Ureter (tissue), 1 donor: Measurements from ENCODE around the gene TUSC2. TPM values are rescaled to one million over a fixed set of nuclear protein-coding genes. Genes with fewer than 3 reads are reported as not detected.
"Not testable (repeated sequence)": the region's sequence is repeated elsewhere in the genome, so short reads cannot be mapped to it uniquely, and the experiment has no call there.

Source experiments
- DNase-seq: peaks from one replicate; pipeline ENCODE4 v3.0.0-alpha.2; 2020; ENCODE audit warnings: low spot score
- total RNA-seq: library from RNA; stranded (reverse); gene quantifications from one replicate; pipeline ENCODE4 v1.2.4, GENCODE V29; 2023
- donor health status: DM: yes; HTN: yes; CAD: no.

TUSC2 gene
- total RNA-seq, 1 donor from 2014 or later = 24.7 TPM

GRCh38 chr3:50318615-50319014, 9.4 kb downstream of the TUSC2 start:
- DNase-seq = no peak

DNA sequence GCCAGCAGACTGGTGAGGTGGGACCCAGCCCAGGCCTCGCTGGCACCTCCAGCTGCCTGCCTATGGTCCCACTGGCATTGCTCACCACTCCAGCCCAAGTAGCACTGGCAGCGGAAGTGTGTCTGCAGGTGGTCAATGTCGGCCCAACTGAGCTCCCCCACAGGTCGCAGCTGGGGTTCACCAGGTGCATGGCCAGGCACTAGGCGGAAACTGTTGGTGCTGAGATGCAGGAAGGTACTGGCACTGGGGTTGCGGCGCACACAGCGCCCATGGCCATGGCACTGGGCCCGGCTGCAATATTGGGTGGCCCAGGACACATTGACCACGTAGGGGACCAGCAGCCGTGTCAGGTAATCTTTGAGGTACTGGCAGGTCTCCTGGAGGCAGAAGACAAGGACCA, 9.9 kb downstream of the TUSC2 start:
- DNase-seq = no peak

DNA sequence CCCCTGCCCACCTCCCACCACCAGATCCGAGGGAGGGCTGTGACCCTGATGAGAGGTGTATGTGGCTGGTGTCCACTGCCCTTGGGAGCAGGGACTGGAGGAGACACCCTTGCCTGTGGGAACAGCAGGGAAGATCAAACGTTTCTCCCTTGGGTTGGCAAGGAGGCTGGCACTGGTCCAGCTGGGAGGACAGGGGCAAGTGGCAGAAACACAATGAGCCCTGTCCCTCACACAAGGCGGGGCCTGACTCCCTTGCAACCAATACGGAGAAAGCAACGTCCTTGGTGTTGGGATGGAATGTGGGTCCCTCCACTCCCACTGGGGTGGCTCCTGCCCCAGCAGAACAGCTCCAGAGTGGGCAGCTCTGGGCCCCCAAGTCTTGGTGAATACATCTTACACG, 10.7 kb downstream of the TUSC2 start:
- DNase-seq = no peak

- DNase-seq = peak; percentile 87
Measured at GRCh38 chr3:50316657-50317242, 11.3 kb downstream of the TUSC2 start.

DNA sequence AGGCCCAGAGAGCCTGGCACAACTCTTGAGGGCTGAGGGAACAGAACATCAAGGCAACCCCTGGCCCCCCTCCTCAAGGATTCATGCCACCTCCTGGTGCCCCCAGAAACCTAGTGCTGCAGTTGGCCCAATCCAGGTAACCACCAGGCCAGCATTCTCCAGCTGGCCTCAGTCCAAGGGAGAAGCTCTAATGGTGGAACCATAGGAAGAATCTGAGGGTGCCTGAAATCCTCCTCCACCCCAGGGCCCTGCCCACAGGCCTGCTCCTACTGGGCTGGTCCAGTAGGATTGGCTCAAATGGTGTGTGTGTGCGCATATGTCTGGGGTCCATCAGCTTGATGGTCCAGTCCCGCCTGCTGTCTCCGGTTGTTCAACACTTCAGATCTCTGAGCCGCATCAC, 13.2 kb downstream of the TUSC2 start:
- DNase-seq = no peak

DNA sequence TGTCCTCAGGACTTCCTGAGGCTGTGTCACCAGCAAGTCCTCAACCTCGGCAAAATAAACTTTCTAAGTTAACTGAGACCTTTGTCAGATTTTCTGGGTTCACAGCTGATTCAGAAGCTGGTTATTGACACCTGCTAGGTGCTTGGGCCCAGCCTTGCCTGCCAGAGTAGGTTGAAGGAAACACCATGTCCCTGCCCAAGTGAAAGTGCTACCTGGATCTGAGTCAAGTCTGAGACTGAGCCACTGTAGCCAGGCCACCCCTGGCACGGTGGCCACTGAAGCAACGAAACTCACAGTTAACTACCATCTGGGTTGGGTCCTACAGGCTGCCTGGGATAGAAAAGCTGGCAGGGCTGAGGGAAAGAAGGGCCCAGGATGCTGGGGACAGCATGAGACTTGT, 13.7 kb downstream of the TUSC2 start:
- no peak for DNase-seq

DNA sequence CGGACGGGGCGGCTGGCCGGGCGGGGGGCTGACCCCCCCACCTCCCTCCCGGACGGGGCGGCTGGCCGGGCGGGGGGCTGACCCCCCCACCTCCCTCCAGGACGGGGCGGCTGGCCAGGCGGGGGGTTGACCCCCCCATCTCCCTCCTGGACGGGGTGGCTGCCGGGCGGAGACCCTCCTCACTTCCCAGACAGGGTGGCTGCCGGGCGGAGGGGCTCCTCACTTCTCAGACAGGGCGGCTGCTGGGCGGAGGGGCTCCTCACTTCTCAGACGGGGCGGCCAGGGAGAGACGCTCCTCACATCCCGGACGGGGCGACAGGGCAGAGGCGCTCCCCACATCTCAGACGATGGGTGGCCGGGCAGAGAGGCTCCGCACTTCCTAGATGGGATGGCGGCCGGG, 16.0 kb downstream of the TUSC2 start:
- not testable (repeated sequence) for DNase-seq

- DNase-seq = no peak
Measured at GRCh38 chr3:50304601-50305000, 23.4 kb downstream of the TUSC2 start.

GRCh38 chr3:50303013-50303815, 24.8 kb downstream of the TUSC2 start, which contains the start of gene HYAL1:
Gene HYAL1, minus strand, starts transcription at chr3:50303574. Its CDS starts 618 bp downstream, at chr3:50302956.
- no peak for DNase-seq

DNA sequence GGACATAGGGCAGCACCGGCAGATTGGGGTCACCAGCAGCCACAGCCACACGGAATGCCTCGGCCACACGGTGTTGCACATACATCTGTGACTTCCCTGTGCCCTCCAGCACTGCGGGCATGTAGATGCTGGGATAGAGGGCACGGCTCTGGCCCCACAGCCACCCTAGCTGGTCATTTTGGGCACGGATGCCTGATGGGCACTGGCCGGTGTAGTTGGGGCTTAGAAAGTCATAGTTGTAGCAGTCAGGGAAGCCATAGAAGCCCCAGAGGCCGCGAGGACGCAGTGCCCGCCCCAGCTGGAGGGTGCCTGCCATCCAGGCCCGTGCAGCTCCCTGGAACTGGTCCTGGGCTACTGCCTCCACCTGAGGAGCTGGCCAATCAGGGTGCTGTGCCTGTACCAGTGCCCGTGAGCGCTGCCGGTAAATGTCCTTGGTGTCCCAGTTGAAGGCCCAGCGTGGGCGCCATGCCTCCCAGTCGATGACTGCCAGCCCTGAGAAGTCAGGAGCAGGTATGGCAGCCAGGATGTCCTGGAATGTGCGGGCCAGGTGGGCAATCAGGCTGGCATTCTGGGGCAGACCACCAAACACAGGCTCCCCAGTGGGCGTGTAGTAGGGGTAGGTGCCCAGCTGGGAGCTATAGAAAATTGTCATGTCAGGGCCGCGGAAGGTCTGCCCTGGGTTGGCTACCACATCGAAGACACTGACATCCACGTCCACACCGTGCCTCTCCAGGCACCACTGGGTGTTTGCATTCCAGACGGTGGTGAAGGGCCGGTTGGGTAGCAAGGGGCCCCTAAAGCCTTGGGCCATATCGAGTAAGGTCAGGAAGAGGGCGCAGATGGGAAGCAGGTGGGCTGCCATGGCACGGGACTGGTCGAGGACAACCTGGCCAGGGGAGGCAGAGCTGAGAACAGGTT, 25.7 kb downstream of the TUSC2 start:
- DNase-seq = no peak

DNA sequence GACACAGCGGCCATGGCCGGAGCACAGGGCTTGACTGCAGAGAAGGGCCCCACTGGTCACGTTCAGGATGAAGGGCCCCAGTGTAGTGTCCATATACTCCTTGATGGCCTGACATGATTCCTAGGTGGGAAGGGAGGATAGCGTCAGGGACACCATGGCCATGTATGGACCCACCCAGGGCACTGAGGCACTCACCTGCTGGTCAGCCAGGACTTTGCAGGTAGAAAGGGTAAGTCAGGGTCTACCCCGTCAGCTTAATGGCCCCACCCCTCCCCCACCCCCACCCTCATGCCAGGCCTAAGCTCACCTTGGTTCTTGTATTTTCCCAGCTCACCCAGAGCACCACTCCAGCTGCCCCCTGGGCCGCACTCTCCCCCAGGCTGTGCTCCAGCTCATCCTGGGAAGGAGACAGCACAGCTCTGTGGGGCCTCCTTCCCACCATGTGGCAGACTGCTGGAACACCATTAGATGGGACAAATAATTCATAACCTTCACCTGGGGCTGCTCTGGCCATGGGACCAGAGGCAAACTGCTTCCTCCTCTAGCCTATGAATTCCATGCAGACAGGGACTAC, 27.3 kb downstream of the TUSC2 start:
- DNase-seq = no peak

GRCh38 chr3:50299929-50300680, 27.9 kb downstream of the TUSC2 start:
- no peak for DNase-seq

GRCh38 chr3:50299638-50299928, 28.4 kb downstream of the TUSC2 start:
- no peak for DNase-seq

- DNase-seq = peak; percentile 100
Measured at GRCh38 chr3:50298836-50299637, 29.0 kb downstream of the TUSC2 start, which contains the start of the genes HYAL3 and NAA80. Gene HYAL3, minus strand, starts transcription at chr3:50299405. Its CDS starts 3,803 bp downstream, at chr3:50295602. Gene NAA80, minus strand, starts transcription at chr3:50299405. Its CDS starts 1,942 bp downstream, at chr3:50297463.

- DNase-seq = no peak
Measured at GRCh38 chr3:50297896-50298725, 29.9 kb downstream of the TUSC2 start.

- DNase-seq = no peak
Measured at GRCh38 chr3:50297384-50297775, 30.6 kb downstream of the TUSC2 start.

DNA sequence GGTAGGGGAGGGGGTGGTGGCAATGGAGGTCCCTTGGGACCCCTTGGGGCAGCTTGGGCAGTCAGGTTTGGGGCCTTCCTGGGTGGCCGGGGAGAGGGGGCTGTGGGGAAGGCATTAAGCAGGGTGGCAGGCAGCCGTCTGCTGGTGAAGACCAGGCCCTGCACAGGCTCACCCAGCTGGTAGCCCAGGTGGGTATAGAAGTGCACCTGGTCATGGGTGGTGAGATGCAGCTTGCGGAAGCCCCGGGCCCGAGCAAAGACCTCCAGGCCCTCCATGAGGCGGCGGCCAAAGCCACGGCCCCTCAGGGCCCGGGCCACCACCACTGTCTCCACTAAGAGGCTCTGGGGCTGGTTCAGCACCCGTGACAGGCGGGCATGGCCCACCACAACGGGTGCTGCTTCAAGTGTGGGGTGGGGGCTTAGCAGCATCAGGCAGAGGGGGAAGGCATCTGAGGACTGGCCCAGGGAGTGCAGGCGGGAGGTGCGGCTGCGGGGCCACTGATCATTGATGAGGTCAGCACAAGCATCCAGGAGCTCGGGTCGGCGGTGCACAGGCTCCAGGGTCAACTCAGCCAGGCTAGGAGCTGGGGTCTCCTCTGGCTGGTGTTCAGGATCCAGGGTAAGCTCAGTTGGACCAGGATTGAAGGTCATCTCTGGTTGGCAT, 31.2 kb downstream of the TUSC2 start:
- DNase-seq = no peak

DNA sequence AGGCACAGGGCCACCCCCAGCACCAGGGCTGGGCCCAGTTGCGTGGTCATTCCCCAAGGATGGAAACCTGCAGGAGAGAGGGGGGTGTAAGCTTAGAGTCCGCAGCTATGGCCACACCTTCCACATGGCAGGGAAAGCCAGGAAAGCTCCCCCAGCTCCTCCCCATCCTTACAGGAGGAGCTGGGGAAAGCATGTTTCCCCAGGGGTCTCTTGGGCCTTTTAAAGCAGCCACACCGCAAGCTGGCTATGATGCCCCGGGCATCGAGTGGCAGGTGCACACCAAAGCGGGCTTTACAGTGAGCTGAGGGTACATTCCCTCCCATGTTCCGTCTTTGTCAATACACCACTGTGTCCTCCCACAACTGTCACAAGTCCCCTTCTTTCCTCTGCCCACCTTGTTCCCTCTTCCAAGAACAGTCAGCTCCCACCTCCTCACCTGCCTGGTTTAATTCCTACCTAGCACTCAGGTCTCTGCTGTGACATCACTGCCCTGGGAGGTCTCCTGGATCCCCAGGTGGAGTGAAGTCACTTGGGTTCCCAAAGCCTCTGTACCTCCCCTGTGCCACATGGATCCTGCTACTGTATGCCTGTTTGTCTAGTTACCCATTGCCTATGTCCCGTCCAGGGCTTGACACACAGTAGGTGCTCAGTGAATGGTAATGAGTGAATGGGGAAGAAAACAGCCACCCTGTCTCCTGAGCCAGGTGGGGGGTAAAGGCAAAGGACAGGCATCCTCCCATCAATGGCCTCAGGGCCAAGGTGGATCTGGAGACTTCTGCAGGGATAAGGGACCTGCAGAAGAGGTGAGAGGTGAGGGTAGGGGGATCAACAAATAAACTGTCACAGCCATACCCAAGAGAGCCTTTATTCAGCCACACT, 32.2 kb downstream of the TUSC2 start:
- no peak for DNase-seq
